Measurements from ENCODE around the gene SPATC1L. TPM values are rescaled to one million over a fixed set of nuclear protein-coding genes. Genes with fewer than 3 reads are reported as not detected.
A peak's percentile ranks its signal among the peaks of the same experiment; 100 is the strongest.

SPATC1L gene
- total and polyA plus RNA-seq, 8 donors = 5.0 to 17.7 (median 12.8) TPM

GRCh38 chr21:46111857-46112724 is 72.2 kb downstream of the SPATC1L start:
- peak in 2 of 4 donors; percentile 24 to 78 for DNase-seq
- H3K4me1 ChIP-seq = no peaks in the 10 kb centered on the region
- no peak overlapping the region for H3K27ac ChIP-seq
- peaks cover 0 to 49% of the 10 kb centered on the region in 2 donors for H3K36me3 ChIP-seq
- H3K4me3 ChIP-seq = no peak overlapping the region
- TF ChIP-seq CTCF (IDR thresholded peaks at IDR 0.05) = no peak
- ATAC-seq = no peak
- intact Hi-C loops (cut with DNase I) = no loop called here
- no peaks in the 10 kb centered on the region for H3K27me3 ChIP-seq
- peaks cover 0 to 23% of the 10 kb centered on the region in 2 donors for H3K9me3 ChIP-seq

- Histone ChIP-seq H3K4me3 (no peak overlapping the region), H3K27ac (no peak overlapping the region), H3K36me3 (peaks cover 0 to 41% of the 10 kb centered on the region in 2 donors), H3K9me3 (peaks cover 0 to 23% of the 10 kb centered on the region in 2 donors), H3K4me1 (no peaks in the 10 kb centered on the region), H3K27me3 (no peaks in the 10 kb centered on the region)
- intact Hi-C loops (cut with DNase I) = no loop called here
- peak in 2 of 4 donors; percentile 22 to 61 for DNase-seq
- no peak for TF ChIP-seq CTCF (IDR thresholded peaks at IDR 0.05)
- no peak for ATAC-seq
These were observed 73.1 kb downstream of the SPATC1L start for GRCh38 chr21:46111193-46111571.

Other genes with a start within 250 kb of the SPATC1L start
- 100 to 1,000 TPM; 272 to 322 TPM for gene COL6A1, start 202.7 kb downstream of the SPATC1L start, total RNA-seq
- 100 to 1,000 TPM; 309 to 574 (median 406) TPM for gene COL6A1, start 202.7 kb downstream of the SPATC1L start, polyA plus RNA-seq (ENCODE audit: insufficient read length in 6 of 6)
- gene COL6A2, start 86.3 kb downstream of the SPATC1L start, total RNA-seq = 100 to 1,000 TPM; 405 to 474 TPM
- 100 to 1,000 TPM; 362 to 647 (median 454) TPM for gene COL6A2, start 86.3 kb downstream of the SPATC1L start, polyA plus RNA-seq (ENCODE audit: insufficient read length in 6 of 6)
- under 1 TPM; 0.29 to 0.38 TPM for gene FTCD, start 28.9 kb downstream of the SPATC1L start, total RNA-seq
- gene FTCD, start 28.9 kb downstream of the SPATC1L start, polyA plus RNA-seq (ENCODE audit: insufficient read length in 6 of 6) = 1 to 10 TPM; 1.5 to 2.4 (median 1.7) TPM
- gene LSS, start 44.3 kb upstream of the SPATC1L start, total RNA-seq = 100 to 1,000 TPM in 1 of 2 donors, 10 to 100 TPM in 1; 80.7 to 184 TPM
- gene LSS, start 44.3 kb upstream of the SPATC1L start, polyA plus RNA-seq (ENCODE audit: insufficient read length in 6 of 6) = 10 to 100 TPM; 34.9 to 62.6 (median 45.4) TPM
- gene MCM3AP, start 101.2 kb upstream of the SPATC1L start, total RNA-seq = 10 to 100 TPM; 77.4 to 91.5 TPM
- 100 to 1,000 TPM in 2 of 6 donors, 10 to 100 TPM in 4; 82.9 to 106 (median 99.1) TPM for gene MCM3AP, start 101.2 kb upstream of the SPATC1L start, polyA plus RNA-seq (ENCODE audit: insufficient read length in 6 of 6)
- gene YBEY, start 101.9 kb upstream of the SPATC1L start, total RNA-seq = 10 to 100 TPM in 1 of 2 donors, 1 to 10 TPM in 1; 6.1 to 12.6 TPM
- gene YBEY, start 101.9 kb upstream of the SPATC1L start, polyA plus RNA-seq (ENCODE audit: insufficient read length in 6 of 6) = 10 to 100 TPM; 16.4 to 23.1 (median 19.2) TPM
- gene C21orf58, start 139.4 kb upstream of the SPATC1L start, total RNA-seq = 1 to 10 TPM; 5.8 to 6.4 TPM
- 10 to 100 TPM; 16.5 to 24.6 (median 19.7) TPM for gene C21orf58, start 139.4 kb upstream of the SPATC1L start, polyA plus RNA-seq (ENCODE audit: insufficient read length in 6 of 6)
- gene PCNT, start 139.7 kb upstream of the SPATC1L start, total RNA-seq = 10 to 100 TPM; 25.7 to 33.1 TPM
- gene PCNT, start 139.7 kb upstream of the SPATC1L start, polyA plus RNA-seq (ENCODE audit: insufficient read length in 6 of 6) = 10 to 100 TPM; 31.1 to 35.4 (median 32.4) TPM